Measurements from ENCODE around the gene GAB4. TPM values are rescaled to one million over a fixed set of nuclear protein-coding genes. Genes with fewer than 3 reads are reported as not detected.

Gene GAB4
- total and polyA plus RNA-seq, 10 of the 15 experiments (the other 5 are each of a cell fraction or from before 2014, with no cell fraction given): not detected

GRCh38 chr22:16968218-16968595 lies 39.8 kb downstream of the GAB4 start:
- no peaks in the 10 kb centered on the region for H4K20me1 ChIP-seq (ENCODE audit: control insufficient read depth, insufficient read depth)
- ChIA-PET POLR2A (no interaction called here), SMC1A (ENCODE audit: uncharacterized antibody, unreplicated experiment) (no interaction called here), RAD21 (ENCODE audit: unreplicated experiment) (no interaction called here), CTCF (no interaction called here)
- DNase-seq (ENCODE audit: low read depth, low spot score) (no peak), FAIRE-seq (no peak), ATAC-seq (no peak)
- H3K9ac ChIP-seq (ENCODE audit: control insufficient read depth, insufficient read depth, low read length): no peak overlapping the region
- H3K79me2 ChIP-seq (ENCODE audit: control insufficient read depth, insufficient read depth, low read length): no peaks in the 10 kb centered on the region
- no peak overlapping the region for H3K27ac ChIP-seq (ENCODE audit: control insufficient read depth, insufficient read depth)
- H3K4me3 ChIP-seq: no peak overlapping the region
- no peaks in the 10 kb centered on the region for H3K36me3 ChIP-seq (ENCODE audit: control insufficient read depth in 2 of 2, insufficient read depth in 2 of 2, low read length in 1 of 2)
- intact Hi-C loops (cut with micrococcal nuclease; ENCODE audit: unreplicated experiment): no loop called here
- H3K9me3 ChIP-seq (replicated peaks; ENCODE audit: control insufficient read depth, insufficient read depth, low read length): no peaks in the 10 kb centered on the region
- no peaks in the 10 kb centered on the region for H3K27me3 ChIP-seq (replicated peaks in 1 of 2; ENCODE audit: control insufficient read depth in 2 of 2, insufficient read depth in 2 of 2, low read length in 1 of 2)
- no peak overlapping the region for H2AFZ ChIP-seq (ENCODE audit: control insufficient read depth, low read depth, low read length)
- 21% methylated on average over 7 of the region's 7 CpGs for WGBS (ENCODE audit: insufficient coverage, insufficient replicate concordance, low lambda C conversion rate, missing lambda C conversion rate)
- H3K4me1 ChIP-seq (ENCODE audit: control insufficient read depth, insufficient read depth, low read length): no peaks in the 10 kb centered on the region
- in situ Hi-C loops (cut with MboI): no loop called here
- H3K4me2 ChIP-seq (ENCODE audit: control insufficient read depth, insufficient read depth): no peak overlapping the region
- no TSS peak for BruUV-seq (replicated peaks)
- TF ChIP-seq BACH1 (IDR thresholded peaks at IDR 0.05; ENCODE audit: borderline replicate concordance) (no peak), CBX5 (IDR thresholded peaks at IDR 0.05; ENCODE audit: low read depth) (no peak), ZBTB11 (CRISPR knock-in tag; IDR thresholded peaks at IDR 0.05) (no peak), CTCF (IDR thresholded peaks at IDR 0.05 in 2 of 3, conservative IDR thresholded peaks at IDR 0.05 in 1 of 3; ENCODE audit: control insufficient read depth in 2 of 3, extremely low read depth in 1 of 3, insufficient read depth in 1 of 3, low read depth in 3 of 3, low read length in 3 of 3) (no peak), ASH2L (IDR thresholded peaks at IDR 0.05; ENCODE audit: borderline replicate concordance, low read depth) (no peak), ZNF592 (IDR thresholded peaks at IDR 0.05) (no peak), IRF5 (IDR thresholded peaks at IDR 0.05; ENCODE audit: borderline replicate concordance) (no peak), HDAC2 (IDR thresholded peaks at IDR 0.05) (no peak), KDM1A (IDR thresholded peaks at IDR 0.05; ENCODE audit: borderline replicate concordance) (no peak), NKRF (conservative IDR thresholded peaks at IDR 0.05) (no peak), CHD1 (IDR thresholded peaks at IDR 0.05; ENCODE audit: low read depth, low read length) (no peak), CHD4 (IDR thresholded peaks at IDR 0.05) (no peak)
